GM21381 (cell line): Measurements from ENCODE around the gene MXRA5.
"Not testable (repeated sequence)": the region's sequence is repeated elsewhere in the genome, so short reads cannot be mapped to it uniquely, and the experiment has no call there.

ENCODE experiments used
- ATAC-seq: cut with Tn5 transposase; IDR thresholded peaks from one replicate; pipeline ENCODE4 v1.9.1; 2021; ENCODE audit warnings: mild to moderate bottlenecking, moderate library complexity; ENCODE audit not compliant: unreplicated experiment

MXRA5 gene

GRCh38 chrX:3326681-3327080 lies 19.8 kb downstream of the MXRA5 start:
- ATAC-seq = no peak

- ATAC-seq = no peak
These were observed 25.9 kb downstream of the MXRA5 start for GRCh38 chrX:3320471-3321046.

GRCh38 chrX:3317191-3317718 lies 29.2 kb downstream of the MXRA5 start:
- ATAC-seq = no peak

- ATAC-seq = no peak
These were observed 34.3 kb downstream of the MXRA5 start for GRCh38 chrX:3312109-3312508.

GRCh38 chrX:3307881-3308280 lies 38.6 kb downstream of the MXRA5 start:
- ATAC-seq = no peak

GRCh38 chrX:3299636-3300035 lies 46.8 kb downstream of the MXRA5 start:
- no peak for ATAC-seq

GRCh38 chrX:3295731-3296130 lies 50.7 kb downstream of the MXRA5 start:
- no peak for ATAC-seq

- no peak for ATAC-seq
These were observed 53.2 kb downstream of the MXRA5 start for GRCh38 chrX:3293251-3293650.

GRCh38 chrX:3290561-3290960 lies 55.9 kb downstream of the MXRA5 start:
- ATAC-seq = no peak

- no peak for ATAC-seq
These were observed 60.1 kb downstream of the MXRA5 start for GRCh38 chrX:3286196-3286945.

- ATAC-seq = no peak
These were observed 65.7 kb downstream of the MXRA5 start for GRCh38 chrX:3280706-3281105.

- ATAC-seq = not testable (repeated sequence)
These were observed 72.8 kb downstream of the MXRA5 start for GRCh38 chrX:3273668-3274067.

- ATAC-seq = no peak
These were observed 74.6 kb downstream of the MXRA5 start for GRCh38 chrX:3271834-3272186.

GRCh38 chrX:3271183-3271833 lies 75.1 kb downstream of the MXRA5 start:
- no peak for ATAC-seq

- no peak for ATAC-seq
These were observed 77.6 kb downstream of the MXRA5 start for GRCh38 chrX:3268829-3269228.

GRCh38 chrX:3263681-3264126 lies 82.7 kb downstream of the MXRA5 start:
- ATAC-seq = no peak

GRCh38 chrX:3262901-3263300 lies 83.6 kb downstream of the MXRA5 start:
- ATAC-seq = no peak
